ENCODE data around the gene CPN1.
A peak's percentile ranks its signal among the peaks of the same experiment; 100 is the strongest.

Gene CPN1

GRCh38 chr10:100076750-100077149 lies 4.9 kb downstream of the CPN1 start:
- DNase-seq (ENCODE audit: low read depth in 2 of 2) = no peak

- DNase-seq (ENCODE audit: low read depth in 2 of 2) = no peak
Measured at GRCh38 chr10:100075426-100076220, 6.0 kb downstream of the CPN1 start.

DNA sequence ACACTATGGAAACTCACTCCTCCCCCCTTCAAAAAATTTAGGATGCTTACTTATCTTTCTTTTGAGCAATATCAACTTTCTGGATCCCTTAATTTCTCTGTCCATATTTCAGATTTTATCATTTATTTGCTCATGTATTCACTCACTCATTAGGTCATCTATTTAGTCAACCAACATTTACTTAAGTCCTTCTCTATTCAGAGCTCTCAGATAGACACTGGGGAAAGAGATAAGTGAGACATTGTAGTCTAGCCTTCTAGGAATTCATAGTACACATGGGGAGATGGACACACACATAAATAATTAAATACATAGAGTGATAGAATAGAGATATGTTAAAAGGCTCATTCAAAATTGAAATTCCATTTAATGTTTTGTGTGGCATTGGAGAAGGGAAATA lies 9.2 kb downstream of the CPN1 start:
- no peak for DNase-seq (ENCODE audit: low read depth in 2 of 2)

DNA sequence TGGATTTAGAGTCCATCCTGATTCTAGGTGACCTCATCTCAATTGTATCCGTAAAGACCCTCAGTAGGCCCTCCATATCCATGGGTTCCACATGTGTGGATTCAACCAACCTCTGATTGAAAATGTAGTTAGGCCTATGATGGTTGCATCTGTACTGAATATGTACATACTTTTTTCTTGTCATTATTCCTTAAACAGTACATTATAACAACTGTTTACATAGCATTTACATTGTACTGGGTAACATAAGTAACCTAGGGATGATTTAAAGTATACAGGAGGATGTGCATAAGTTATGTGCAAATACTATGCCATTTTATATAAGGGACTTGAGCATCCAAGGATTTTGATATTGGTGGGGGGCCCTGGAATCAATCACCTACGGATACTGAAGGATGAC lies 10.1 kb downstream of the CPN1 start:
- no peak for DNase-seq (ENCODE audit: low read depth in 2 of 2)

DNA sequence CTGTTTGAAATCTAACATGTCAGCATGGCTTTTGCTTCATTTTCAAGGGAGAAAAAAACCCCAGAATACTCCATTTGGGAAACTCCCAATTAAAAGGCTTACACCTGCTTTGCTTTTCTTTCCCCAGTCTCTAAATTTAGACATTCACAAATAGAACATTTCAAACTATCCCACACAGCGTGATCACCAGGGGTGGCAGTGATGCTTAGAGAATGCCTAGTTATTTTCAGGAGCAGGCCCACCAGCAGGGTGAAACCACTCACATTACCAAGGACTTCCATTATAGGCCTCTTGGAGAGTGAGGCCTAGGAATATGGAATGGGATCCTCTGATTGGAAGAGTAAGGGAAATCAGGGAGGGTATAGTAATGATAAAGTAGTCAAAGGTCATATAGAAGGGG lies 14.2 kb downstream of the CPN1 start:
- no peak for DNase-seq (ENCODE audit: low read depth in 2 of 2)

GRCh38 chr10:100065084-100065660 lies 16.5 kb downstream of the CPN1 start:
- no peak for DNase-seq (ENCODE audit: low read depth in 2 of 2)

- DNase-seq (ENCODE audit: low read depth in 2 of 2) = no peak
Measured at GRCh38 chr10:100061401-100061800, 20.3 kb downstream of the CPN1 start.

DNA sequence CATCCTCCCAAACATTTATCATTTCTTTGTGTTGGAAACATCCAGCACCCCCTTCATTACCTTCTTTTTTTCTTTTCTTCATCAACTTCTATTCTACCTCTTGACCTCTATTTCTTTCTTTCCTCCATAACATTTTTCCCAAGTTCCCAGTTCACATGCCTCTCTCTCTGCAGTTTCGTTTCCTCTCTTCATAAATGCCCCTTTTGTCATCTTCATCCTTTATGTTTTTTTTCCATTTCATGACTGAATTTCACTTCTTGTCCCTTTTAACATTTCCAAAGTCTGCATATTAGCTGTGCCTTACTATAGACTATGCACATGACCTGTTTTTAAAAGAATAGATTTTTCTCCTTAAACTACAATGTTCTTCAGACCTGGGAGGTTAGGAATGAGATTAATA lies 23.7 kb downstream of the CPN1 start:
- no peak for DNase-seq (ENCODE audit: low read depth in 2 of 2)

GRCh38 chr10:100053686-100054460 lies 27.8 kb downstream of the CPN1 start:
- no peak for DNase-seq (ENCODE audit: low read depth in 2 of 2)

- DNase-seq (ENCODE audit: low read depth in 2 of 2) = peak; percentile 74 to 75
Measured at GRCh38 chr10:100046021-100046486, 35.6 kb downstream of the CPN1 start.

DNA sequence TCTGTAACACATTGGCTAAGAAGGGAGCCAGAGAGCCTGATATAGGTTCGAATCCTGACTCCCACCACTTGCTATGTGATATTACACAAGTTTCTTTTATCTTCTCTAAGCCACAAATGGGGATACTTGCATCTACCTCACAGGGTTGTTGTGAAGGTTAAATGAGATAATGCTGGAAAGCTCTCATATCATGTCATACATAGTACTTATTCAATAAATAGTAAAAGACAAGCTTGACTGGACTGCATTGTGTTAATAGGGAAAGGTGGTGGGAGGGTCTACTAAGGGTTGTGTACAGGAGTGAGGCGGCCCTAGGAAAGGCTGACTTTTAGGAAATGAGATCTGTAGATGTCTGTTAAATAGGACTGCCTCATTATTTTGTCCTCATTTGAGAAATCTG lies 36.1 kb downstream of the CPN1 start:
- DNase-seq (ENCODE audit: low read depth in 2 of 2) = no peak

GRCh38 chr10:100043796-100044195 lies 37.9 kb downstream of the CPN1 start:
- DNase-seq (ENCODE audit: low read depth in 2 of 2) = no peak

DNA sequence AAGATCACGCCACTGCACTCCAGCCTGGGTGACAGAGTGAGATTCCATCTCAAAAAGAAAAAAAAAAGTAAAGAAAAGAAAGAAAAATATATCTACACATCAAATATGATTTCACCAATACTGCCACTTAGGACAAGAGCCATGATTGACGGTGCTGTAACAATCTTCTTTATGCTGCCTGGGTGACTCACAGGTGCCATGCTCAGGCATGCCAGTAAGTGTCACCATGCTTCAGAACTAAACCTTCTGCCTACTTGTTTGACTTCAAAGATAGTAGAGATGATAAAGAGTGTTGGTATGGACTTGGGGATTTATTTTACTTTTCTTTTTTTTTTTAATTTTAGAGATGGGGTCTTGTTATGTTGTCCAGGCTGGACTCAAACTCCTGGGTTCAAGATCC lies 38.3 kb downstream of the CPN1 start:
- no peak for DNase-seq (ENCODE audit: low read depth in 2 of 2)

DNA sequence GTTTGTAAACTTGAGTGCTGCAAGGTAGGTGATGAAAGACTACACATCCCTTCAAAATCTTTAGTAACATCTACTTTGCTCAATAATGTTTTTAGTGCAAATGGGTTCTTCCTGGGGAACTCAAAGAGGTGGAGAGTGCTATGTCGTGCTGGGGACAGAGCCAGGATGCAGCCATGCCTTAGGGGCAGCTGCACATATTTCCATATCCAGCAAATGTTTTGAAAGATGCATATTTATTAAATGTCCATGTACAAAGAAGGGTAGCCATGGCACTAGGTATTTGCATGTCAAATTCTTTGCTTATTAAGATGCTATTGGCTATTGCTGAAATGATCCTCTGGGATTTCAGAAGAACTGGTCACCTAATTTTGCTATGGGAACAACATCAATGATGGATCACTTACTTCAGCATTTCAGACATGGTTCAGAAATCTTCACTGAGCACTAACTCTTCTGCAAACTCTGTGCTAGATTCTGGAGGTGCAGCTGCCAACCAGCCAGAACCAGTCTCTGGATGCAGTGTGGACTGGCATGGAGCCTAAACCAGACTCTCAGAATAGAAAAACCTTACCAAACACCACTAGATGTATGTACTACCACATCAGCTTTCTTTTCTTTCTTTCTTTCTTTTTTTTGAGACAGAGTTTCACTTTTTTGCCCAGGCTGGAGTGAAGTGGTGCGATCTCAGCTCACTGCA lies 40.2 kb downstream of the CPN1 start:
- DNase-seq (ENCODE audit: low read depth in 2 of 2) = no peak

GRCh38 chr10:100038561-100039071 lies 43.1 kb downstream of the CPN1 start:
- DNase-seq (ENCODE audit: low read depth in 2 of 2) = no peak

GRCh38 chr10:100037758-100038315 lies 43.8 kb downstream of the CPN1 start:
- DNase-seq (ENCODE audit: low read depth in 2 of 2) = no peak

GRCh38 chr10:100036850-100037249 lies 44.8 kb downstream of the CPN1 start:
- no peak for DNase-seq (ENCODE audit: low read depth in 2 of 2)

DNA sequence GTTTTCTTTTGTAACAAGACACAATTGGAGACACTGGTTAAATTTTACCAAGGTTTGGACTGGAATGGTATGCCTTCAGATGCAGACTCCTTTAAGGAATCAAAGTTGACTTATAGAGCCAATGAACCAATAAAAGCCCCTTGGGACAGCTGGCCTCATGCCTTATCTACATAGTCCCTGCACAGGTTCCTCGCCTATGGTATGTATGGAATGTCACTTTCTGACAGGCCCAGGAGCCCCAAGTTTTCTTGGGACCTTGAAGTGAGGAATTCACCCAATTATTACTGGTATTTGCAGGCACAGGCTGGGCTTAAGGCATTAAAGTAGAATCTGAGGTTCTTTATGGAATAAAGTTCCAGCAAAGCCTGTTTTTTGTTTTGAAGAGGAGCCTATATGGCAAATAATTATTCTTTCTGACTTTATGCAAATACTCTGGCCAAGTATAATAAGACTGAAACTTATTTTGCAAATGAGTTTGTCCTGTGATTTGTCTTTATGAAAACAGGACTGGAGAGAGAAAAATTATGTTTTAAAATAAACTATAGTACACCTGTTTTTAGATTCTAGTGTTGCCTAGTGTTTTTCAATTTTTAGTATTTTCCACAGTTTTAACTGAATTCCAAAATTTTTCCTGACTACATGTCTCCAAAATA lies 47.8 kb downstream of the CPN1 start:
- DNase-seq (ENCODE audit: low read depth in 2 of 2) = no peak

DNA sequence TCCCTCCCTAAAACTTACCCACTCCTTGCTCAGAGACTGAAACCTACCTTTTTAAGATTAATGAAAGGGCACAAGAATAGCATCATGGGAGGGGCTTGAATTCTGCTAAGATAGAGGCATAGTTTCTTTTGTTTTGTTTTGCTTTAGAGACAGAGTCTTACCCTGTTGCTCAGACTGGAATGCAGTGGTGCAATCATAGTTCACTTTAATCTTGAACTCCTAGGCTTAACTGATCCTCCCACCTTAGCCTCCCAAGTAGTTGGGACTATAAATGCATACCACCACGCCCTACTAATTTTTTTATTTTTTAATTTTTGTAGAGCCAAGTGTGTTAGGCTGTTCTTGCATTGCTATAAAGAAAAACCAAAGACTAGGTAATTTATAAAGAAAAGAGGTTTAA lies 54.3 kb downstream of the CPN1 start:
- DNase-seq (ENCODE audit: low read depth in 2 of 2) = no peak

GRCh38 chr10:100025576-100025975 lies 56.1 kb downstream of the CPN1 start:
- no peak for DNase-seq (ENCODE audit: low read depth in 2 of 2)

- DNase-seq (ENCODE audit: low read depth in 2 of 2) = no peak
Measured at GRCh38 chr10:100024748-100025147, 56.9 kb downstream of the CPN1 start.

All from stimulated activated CD8-positive, alpha-beta memory T cell treated with anti-CD3 and anti-CD28 coated beads, Interleukin-2, amount 100 ng/mL, for 48 hours (primary cell).